ENCODE results near the gene PFN1.

GRCh38 chr17:4936436-4936835 lies 11.9 kb downstream of the PFN1 start:
- TF ChIP-seq POLR2A (IDR thresholded peaks at IDR 0.05; ENCODE audit: low read depth, low read length) (no peak), POU2F2 (IDR thresholded peaks at IDR 0.05; ENCODE audit: low read depth, low read length) (no peak), POLR2AphosphoS5 (IDR thresholded peaks at IDR 0.05; ENCODE audit: low read depth, low read length) (no peak), TAF1 (IDR thresholded peaks at IDR 0.05; ENCODE audit: low read depth, low read length) (no peak), SPI1 (IDR thresholded peaks at IDR 0.05; ENCODE audit: low read depth, low read length) (no peak)
